K562 (cell line): ENCODE results near the gene DGCR8. TPM values are rescaled to one million over a fixed set of nuclear protein-coding genes. Genes with fewer than 3 reads are reported as not detected.

ENCODE experiments used
- CREM ChIP-seq: IDR thresholded peaks from 2 replicates; pipeline ENCODE4 v1.6.1; 2014; ENCODE audit warnings: antibody characterized with exemption, low read depth
- E2F6 ChIP-seq, 2 experiments: IDR thresholded peaks; 2 replicates each; pipeline ENCODE4 v1.6.1; 2011; ENCODE audit warnings: borderline replicate concordance in 1 of 2, control low read depth in 1 of 2, low read depth in 1 of 2, low read length in 1 of 2, mild to moderate bottlenecking in 1 of 2, mixed read lengths in 1 of 2, moderate library complexity in 1 of 2; ENCODE audit not compliant: insufficient read depth in 1 of 2, insufficient read length in 1 of 2, poor library complexity in 1 of 2, severe bottlenecking in 1 of 2; ENCODE audit errors: extremely low read depth in 1 of 2
- FOXK2 ChIP-seq, 2 experiments: fragments of 450-650 bp; IDR thresholded peaks in 1 of 2; conservative IDR thresholded peaks in 1 of 2; 2 replicates each; pipeline ENCODE4 v1.6.1; 2016; ENCODE audit warnings: low read depth in 2 of 2, mild to moderate bottlenecking in 1 of 2
- IRF2 ChIP-seq: sonication (generic); formaldehyde crosslinking; IDR thresholded peaks from 2 replicates; pipeline ENCODE4 v1.8.1; 2022; ENCODE audit warnings: mild to moderate bottlenecking, missing genetic modification reagents
- JUN ChIP-seq, 2 experiments: sonication (generic) in 1 of 2; formaldehyde crosslinking in 1 of 2; IDR thresholded peaks; 2 replicates each; pipeline versions ENCODE4 v1.6.1 to v1.8.0; 2012 to 2022; ENCODE audit warnings: borderline replicate concordance in 2 of 2, mild to moderate bottlenecking in 2 of 2, improper control_type of control experiment in 1 of 2, low read depth in 1 of 2, low read length in 1 of 2, missing genetic modification reagents in 1 of 2
- NFYB ChIP-seq: IDR thresholded peaks from 2 replicates; pipeline ENCODE4 v1.6.1; 2011; ENCODE audit warnings: mild to moderate bottlenecking, moderate library complexity; ENCODE audit not compliant: insufficient read length; ENCODE audit errors: extremely low read depth
- PCBP1 ChIP-seq: fragments of 200-400 bp; formaldehyde crosslinking; IDR thresholded peaks from 2 replicates; pipeline ENCODE4 v1.6.1; 2018; ENCODE audit warnings: mild to moderate bottlenecking, low read depth, low read length; ENCODE audit not compliant: poor library complexity, severe bottlenecking
- RCOR1 ChIP-seq, 2 experiments: IDR thresholded peaks; 2 replicates each; pipeline ENCODE4 v1.6.1; 2012; ENCODE audit warnings: low read depth in 2 of 2, low read length in 2 of 2, borderline replicate concordance in 1 of 2, improper control_type of control experiment in 1 of 2
- RREB1 ChIP-seq: fragments of 250-450 bp; sonication (Bioruptor Pico); IDR thresholded peaks from 2 replicates; pipeline ENCODE4 v1.4.0; 2020
- TEAD4 ChIP-seq, 2 experiments: sonication (generic) in 1 of 2; formaldehyde crosslinking in 1 of 2; IDR thresholded peaks; 2 replicates each; pipeline versions ENCODE4 v1.6.1 to v1.8.0; 2012 to 2022; ENCODE audit warnings: borderline replicate concordance in 1 of 2, inconsistent platforms in 1 of 2, low read length in 1 of 2, mild to moderate bottlenecking in 1 of 2, missing genetic modification reagents in 1 of 2
- ZBTB7A ChIP-seq: IDR thresholded peaks from 2 replicates; pipeline ENCODE4 v1.6.1; 2011; ENCODE audit warnings: low read depth, mild to moderate bottlenecking, low read length, moderate library complexity, borderline replicate concordance; ENCODE audit not compliant: control insufficient read depth
- ZC3H4 ChIP-seq: sonication (generic); formaldehyde crosslinking; IDR thresholded peaks from 2 replicates; pipeline ENCODE4 v1.9.0; 2021; ENCODE audit warnings: missing genetic modification reagents, borderline replicate concordance
- ZC3H8 ChIP-seq: fragments of 450-650 bp; IDR thresholded peaks from 2 replicates; pipeline ENCODE4 v1.6.1; 2017
- ZNF282 ChIP-seq: sonication (generic); formaldehyde crosslinking; IDR thresholded peaks from 2 replicates; pipeline ENCODE4 v1.8.1; 2023; ENCODE audit warnings: missing genetic modification reagents
- polyA plus RNA-seq, 8 experiments: library from polyadenylated mRNA; depleted of rRNA in 4 of 8; stranded (reverse) in 5 of 8; unstranded in 3 of 8; fragments of >200 nt; fragmentation: Nextera tagmentation in 2 of 8; fragmentation: Illumina TruSeq in 1 of 8; extraction: Ambion mirVana in 2 of 8; extraction: Trizol in 1 of 8; gene quantifications; 2 replicates each; pipeline versions ENCODE4 v1.2.1 to v1.2.3, GENCODE V29; 2011 to 2014; ENCODE audit warnings: inconsistent platforms in 1 of 8, missing spikeins in 1 of 8
- total RNA-seq, 7 experiments: library from RNA; depleted of rRNA in 6 of 7; stranded (reverse); fragments of >200 nt in 6 of 7; fragmentation: Illumina TruSeq in 2 of 7; extraction: Trizol in 2 of 7; gene quantifications; 2 replicates each; pipeline versions ENCODE4 v1.2.1 to v1.2.3, GENCODE V29; 2011 to 2021; ENCODE audit warnings: low replicate concordance in 1 of 7

The DGCR8 gene
- total and polyA plus RNA-seq, 9 of the 15 experiments (the other 6 are each of a cell fraction or from before 2014, with no cell fraction given), result 5.9 to 144 (median 80.1) TPM

- TF ChIP-seq E2F6 (IDR thresholded peaks at IDR 0.05; ENCODE audit: borderline replicate concordance in 1 of 2, extremely low read depth in 1 of 2, insufficient read depth in 1 of 2, insufficient read length in 1 of 2, low read depth in 1 of 2, low read length in 1 of 2, poor library complexity in 1 of 2, severe bottlenecking in 1 of 2) (peak in 1 of 2 experiments; percentile 48), ZC3H8 (no peak), NFYB (no peak), ZNF282 (CRISPR knock-in tag) (0 out of 2 replicates have a peak, but pooled peaks have one; percentile 62), FOXK2 (conservative IDR thresholded peaks at IDR 0.05 in 1 of 2, IDR thresholded peaks at IDR 0.05 in 1 of 2; ENCODE audit: low read depth in 2 of 2) (no peak), CREM (0 out of 2 replicates have a peak, but pooled peaks have one; percentile 31), JUN (IDR thresholded peaks at IDR 0.05; ENCODE audit: borderline replicate concordance, low read depth, low read length) (no peak), JUN (CRISPR knock-in tag; IDR thresholded peaks at IDR 0.05; ENCODE audit: borderline replicate concordance) (peak; percentile 83), RCOR1 (IDR thresholded peaks at IDR 0.05; ENCODE audit: borderline replicate concordance in 1 of 2, low read depth in 2 of 2, low read length in 2 of 2) (peak in 1 of 2 experiments; percentile 46; a peak in 1 of 4 replicates), IRF2 (CRISPR knock-in tag) (0 out of 2 replicates have a peak, but pooled peaks have one; percentile 17), ZBTB7A (peak; percentile 33; the same call in 1 of the 2 replicates), TEAD4 (IDR thresholded peaks at IDR 0.05; ENCODE audit: low read length) (no peak), TEAD4 (CRISPR knock-in tag; IDR thresholded peaks at IDR 0.05; ENCODE audit: borderline replicate concordance) (peak; percentile 52; the same call in 1 of the 2 replicates), PCBP1 (peak; percentile 91), ZC3H4 (CRISPR knock-in tag) (0 out of 2 replicates have a peak, but pooled peaks have one; percentile 69), RREB1 (CRISPR knock-in tag) (peak; percentile 92; the same call in 1 of the 2 replicates)
Measured at GRCh38 chr22:20155330-20156041, 75.4 kb downstream of the DGCR8 start (continued).
